ENCODE data around the gene IRF2BP2.

Gene IRF2BP2

DNA sequence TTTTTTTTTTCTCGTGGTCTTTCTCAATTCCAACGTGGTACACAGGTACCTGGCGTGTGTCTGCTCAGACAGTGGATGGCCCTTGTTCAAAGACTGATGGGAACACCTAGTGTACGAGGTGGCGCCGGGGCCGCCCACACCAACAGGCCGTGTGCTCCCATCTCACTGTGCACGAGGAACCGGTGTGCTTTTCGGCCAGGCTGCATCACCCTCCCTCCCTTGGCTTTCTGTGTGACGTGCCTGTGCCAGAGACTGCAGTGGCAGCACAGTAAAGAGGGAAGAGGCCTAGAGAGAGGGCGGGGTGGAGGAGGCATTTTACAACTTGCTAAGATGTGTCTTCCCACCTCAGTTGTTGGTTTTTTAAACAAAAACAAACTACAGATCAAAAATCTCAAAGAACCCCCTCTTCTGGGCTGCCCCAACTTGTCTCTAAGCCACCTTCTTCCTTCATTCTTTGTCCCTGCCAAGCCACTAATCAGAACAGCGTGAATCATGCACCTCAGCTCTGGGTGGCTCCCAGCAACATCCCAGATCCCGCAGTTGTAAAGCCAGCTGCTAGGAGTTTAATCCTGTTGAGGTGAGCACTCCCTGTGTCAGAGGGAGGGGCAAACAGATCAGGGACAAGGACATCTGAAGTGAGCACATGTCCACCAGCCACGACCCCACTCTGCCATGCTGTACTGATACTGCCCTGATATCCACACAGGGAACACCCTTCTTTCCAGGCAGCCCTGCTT lies 20.7 kb downstream of the IRF2BP2 start:
- no peak overlapping the region for H3K27ac ChIP-seq (ENCODE audit: extremely low read depth, low read depth, low read length)
- POLR2A ChIA-PET: no interaction called here
- H3K9me3 ChIP-seq (ENCODE audit: control insufficient read depth, insufficient read depth, low read depth, low read length): no peaks in the 10 kb centered on the region
- H3K4me3 ChIP-seq (ENCODE audit: low read depth, low read length): no peak overlapping the region
- no peaks in the 10 kb centered on the region for H3K36me3 ChIP-seq (ENCODE audit: control insufficient read depth in 2 of 2, insufficient read depth in 1 of 2, low read length in 2 of 2)
- peaks cover 7% of the 10 kb centered on the region; the same call in 1 of the 2 replicates for H3K4me1 ChIP-seq (ENCODE audit: control insufficient read depth, insufficient read depth, low read length)
- CTCF ChIA-PET: interaction anchor here (0.6 to 2.1 kb wide), 4 partner anchors 8 to 465 kb away, joined by 3 to 8 read pairs (median 4); no protein-coding TSS in a partner anchor
- TF ChIP-seq ZNF140 (tag by site-specific recombination; IDR thresholded peaks at IDR 0.05): no peak
- TF ChIP-seq ZNF626 (tag by site-specific recombination; IDR thresholded peaks at IDR 0.05): no peak
- 0 out of 2 replicates have a peak, but pooled peaks have one; percentile 20 for TF ChIP-seq ZFHX2 (tag by site-specific recombination; conservative IDR thresholded peaks at IDR 0.05)

- Histone ChIP-seq H3K27ac (ENCODE audit: extremely low read depth, low read depth, low read length) (no peak overlapping the region), H3K36me3 (ENCODE audit: control insufficient read depth in 2 of 2, insufficient read depth in 1 of 2, low read length in 2 of 2) (no peaks in the 10 kb centered on the region), H3K4me1 (ENCODE audit: control insufficient read depth, insufficient read depth, low read length) (peaks cover 7% of the 10 kb centered on the region; the same call in 1 of the 2 replicates), H3K9me3 (ENCODE audit: control insufficient read depth, insufficient read depth, low read depth, low read length) (no peaks in the 10 kb centered on the region), H3K4me3 (ENCODE audit: low read depth, low read length) (no peak overlapping the region)
- ChIA-PET CTCF (interaction anchor here (0.6 to 2.1 kb wide), 5 partner anchors 9 to 464 kb away, joined by 3 to 8 read pairs (median 4); no protein-coding TSS in a partner anchor), POLR2A (no interaction called here)
- TF ChIP-seq ZNF24 (tag by site-specific recombination; IDR thresholded peaks at IDR 0.05) (no peak), ZNF324 (tag by site-specific recombination; IDR thresholded peaks at IDR 0.05) (no peak), SETDB1 (IDR thresholded peaks at IDR 0.05; ENCODE audit: insufficient read length, low read length) (no peak), INSM2 (tag by site-specific recombination; IDR thresholded peaks at IDR 0.05) (no peak), WT1 (tag by site-specific recombination; IDR thresholded peaks at IDR 0.05) (no peak), ZNF701 (tag by site-specific recombination; IDR thresholded peaks at IDR 0.05) (no peak)
- TF ChIP-seq, protein P1, sequence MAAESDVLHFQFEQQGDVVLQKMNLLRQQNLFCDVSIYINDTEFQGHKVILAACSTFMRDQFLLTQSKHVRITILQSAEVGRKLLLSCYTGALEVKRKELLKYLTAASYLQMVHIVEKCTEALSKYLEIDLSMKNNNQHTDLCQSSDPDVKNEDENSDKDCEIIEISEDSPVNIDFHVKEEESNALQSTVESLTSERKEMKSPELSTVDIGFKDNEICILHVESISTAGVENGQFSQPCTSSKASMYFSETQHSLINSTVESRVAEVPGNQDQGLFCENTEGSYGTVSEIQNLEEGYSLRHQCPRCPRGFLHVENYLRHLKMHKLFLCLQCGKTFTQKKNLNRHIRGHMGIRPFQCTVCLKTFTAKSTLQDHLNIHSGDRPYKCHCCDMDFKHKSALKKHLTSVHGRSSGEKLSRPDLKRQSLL (tag by site-specific recombination; IDR thresholded peaks at IDR 0.05): no peak
These were observed 21.6 kb downstream of the IRF2BP2 start for GRCh38 chr1:234588386-234588785.

DNA sequence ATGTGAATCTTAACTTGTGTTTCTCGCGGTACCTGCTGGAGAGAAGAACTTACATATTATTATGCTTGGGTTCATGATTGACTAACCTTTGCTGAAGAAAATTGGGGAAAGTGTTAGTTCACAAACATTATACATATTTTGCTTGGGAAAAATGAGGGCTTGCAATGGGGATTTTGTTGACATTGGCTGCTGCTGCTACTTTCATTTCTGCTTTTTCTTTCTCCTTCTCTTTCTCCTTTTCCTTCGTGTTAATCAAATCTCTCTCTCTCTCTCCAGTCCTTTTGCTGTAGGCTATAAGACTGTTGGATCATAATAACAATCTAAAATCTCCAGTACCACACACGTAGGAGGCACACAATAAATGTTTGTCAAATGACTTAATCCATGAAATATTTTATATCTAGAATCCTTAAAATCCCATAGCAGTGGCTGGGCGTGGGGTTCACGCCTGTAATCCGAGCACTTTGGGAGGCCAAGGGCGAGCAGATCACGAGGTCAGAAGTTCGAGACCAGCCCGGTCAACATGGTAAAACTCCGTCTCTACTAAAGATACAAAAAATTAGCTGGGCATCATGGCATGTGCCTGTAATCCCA lies 23.0 kb downstream of the IRF2BP2 start:
- Histone ChIP-seq H3K4me3 (ENCODE audit: low read depth, low read length) (no peak overlapping the region), H3K27ac (ENCODE audit: extremely low read depth, low read depth, low read length) (no peak overlapping the region), H3K9me3 (ENCODE audit: control insufficient read depth, insufficient read depth, low read depth, low read length) (no peaks in the 10 kb centered on the region), H3K36me3 (ENCODE audit: control insufficient read depth in 2 of 2, insufficient read depth in 1 of 2, low read length in 2 of 2) (no peaks in the 10 kb centered on the region), H3K4me1 (ENCODE audit: control insufficient read depth, insufficient read depth, low read length) (peaks cover 7% of the 10 kb centered on the region; the same call in 1 of the 2 replicates)
- peak; percentile 85 for TF ChIP-seq PRDM1 (tag by site-specific recombination; IDR thresholded peaks at IDR 0.05)
- no peak for TF ChIP-seq GLI4 (tag by site-specific recombination; IDR thresholded peaks at IDR 0.05)
- CTCF ChIA-PET: interaction anchor here (0.6 to 2.1 kb wide), 2 partner anchors 11 to 88 kb away, joined by 5 to 8 read pairs; no protein-coding TSS in a partner anchor
- POLR2A ChIA-PET: no interaction called here

DNA sequence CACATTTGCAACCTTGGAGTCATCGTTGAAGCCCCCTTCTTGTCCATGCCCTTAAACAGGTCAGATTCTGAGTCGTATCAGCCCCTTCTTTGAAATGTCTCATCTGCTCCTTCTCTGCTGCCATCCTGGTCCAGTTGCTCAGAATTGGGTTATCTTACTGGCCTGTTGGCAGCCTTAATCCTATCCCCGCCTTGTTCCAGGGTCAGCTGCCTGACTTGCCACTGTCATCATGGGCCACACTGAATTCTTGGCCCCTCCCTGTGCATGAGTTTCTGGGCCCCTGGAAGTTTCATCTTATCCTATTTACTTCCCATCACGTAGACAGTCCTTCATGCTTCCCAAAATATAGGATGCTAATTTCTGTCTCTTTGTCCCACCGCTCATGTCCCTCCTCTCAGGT lies 23.7 kb downstream of the IRF2BP2 start:
- H3K27ac ChIP-seq (ENCODE audit: extremely low read depth, low read depth, low read length): no peak overlapping the region
- ChIA-PET CTCF (interaction anchor here (0.6 kb wide), 1 partner anchor 87 kb away, joined by 5 read pairs; no protein-coding TSS in a partner anchor), POLR2A (no interaction called here)
- no peak overlapping the region for H3K4me3 ChIP-seq (ENCODE audit: low read depth, low read length)
- no peaks in the 10 kb centered on the region for H3K9me3 ChIP-seq (ENCODE audit: control insufficient read depth, insufficient read depth, low read depth, low read length)
- H3K36me3 ChIP-seq (ENCODE audit: control insufficient read depth in 2 of 2, insufficient read depth in 1 of 2, low read length in 2 of 2): no peaks in the 10 kb centered on the region
- peaks cover 7% of the 10 kb centered on the region; the same call in 1 of the 2 replicates for H3K4me1 ChIP-seq (ENCODE audit: control insufficient read depth, insufficient read depth, low read length)
- TF ChIP-seq RBAK (tag by site-specific recombination; IDR thresholded peaks at IDR 0.05) (no peak), ZNF24 (tag by site-specific recombination; IDR thresholded peaks at IDR 0.05) (no peak), KLF8 (tag by site-specific recombination; IDR thresholded peaks at IDR 0.05) (no peak), ZNF2 (tag by site-specific recombination; IDR thresholded peaks at IDR 0.05) (no peak), ZNF416 (tag by site-specific recombination; IDR thresholded peaks at IDR 0.05) (no peak), ZNF341 (tag by site-specific recombination; IDR thresholded peaks at IDR 0.05; ENCODE audit: low read depth) (no peak), ZNF174 (tag by site-specific recombination; IDR thresholded peaks at IDR 0.05) (no peak), MYNN (tag by site-specific recombination; IDR thresholded peaks at IDR 0.05; ENCODE audit: borderline replicate concordance) (no peak), ZNF239 (tag by site-specific recombination; IDR thresholded peaks at IDR 0.05) (no peak)
- TF ChIP-seq, protein P2, sequence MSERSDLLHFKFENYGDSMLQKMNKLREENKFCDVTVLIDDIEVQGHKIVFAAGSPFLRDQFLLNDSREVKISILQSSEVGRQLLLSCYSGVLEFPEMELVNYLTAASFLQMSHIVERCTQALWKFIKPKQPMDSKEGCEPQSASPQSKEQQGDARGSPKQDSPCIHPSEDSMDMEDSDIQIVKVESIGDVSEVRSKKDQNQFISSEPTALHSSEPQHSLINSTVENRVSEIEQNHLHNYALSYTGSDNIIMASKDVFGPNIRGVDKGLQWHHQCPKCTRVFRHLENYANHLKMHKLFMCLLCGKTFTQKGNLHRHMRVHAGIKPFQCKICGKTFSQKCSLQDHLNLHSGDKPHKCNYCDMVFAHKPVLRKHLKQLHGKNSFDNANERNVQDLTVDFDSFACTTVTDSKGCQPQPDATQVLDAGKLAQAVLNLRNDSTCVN (tag by site-specific recombination; optimal IDR thresholded peaks at IDR 0.05): no peak
- TF ChIP-seq, protein P3, sequence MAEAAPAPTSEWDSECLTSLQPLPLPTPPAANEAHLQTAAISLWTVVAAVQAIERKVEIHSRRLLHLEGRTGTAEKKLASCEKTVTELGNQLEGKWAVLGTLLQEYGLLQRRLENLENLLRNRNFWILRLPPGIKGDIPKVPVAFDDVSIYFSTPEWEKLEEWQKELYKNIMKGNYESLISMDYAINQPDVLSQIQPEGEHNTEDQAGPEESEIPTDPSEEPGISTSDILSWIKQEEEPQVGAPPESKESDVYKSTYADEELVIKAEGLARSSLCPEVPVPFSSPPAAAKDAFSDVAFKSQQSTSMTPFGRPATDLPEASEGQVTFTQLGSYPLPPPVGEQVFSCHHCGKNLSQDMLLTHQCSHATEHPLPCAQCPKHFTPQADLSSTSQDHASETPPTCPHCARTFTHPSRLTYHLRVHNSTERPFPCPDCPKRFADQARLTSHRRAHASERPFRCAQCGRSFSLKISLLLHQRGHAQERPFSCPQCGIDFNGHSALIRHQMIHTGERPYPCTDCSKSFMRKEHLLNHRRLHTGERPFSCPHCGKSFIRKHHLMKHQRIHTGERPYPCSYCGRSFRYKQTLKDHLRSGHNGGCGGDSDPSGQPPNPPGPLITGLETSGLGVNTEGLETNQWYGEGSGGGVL (tag by site-specific recombination; IDR thresholded peaks at IDR 0.05): no peak

Data from HEK293 (cell line).